ENCODE measurements around the gene TMEM205.
"Not testable (repeated sequence)": the region's sequence is repeated elsewhere in the genome, so short reads cannot be mapped to it uniquely, and the experiment has no call there.

TMEM205 gene

GRCh38 chr19:11340099-11340467 lies 6.0 kb downstream of the TMEM205 start:
- DNase-seq, result not testable (repeated sequence)

- peak in 54 of 56 donors; percentile 17 to 89 (median 78) for DNase-seq
Observed at GRCh38 chr19:11339254-11340098, 6.6 kb downstream of the TMEM205 start, which contains the start of gene RAB3D. RAB3D (minus strand) TSS chr19:11339657; CDS start chr19:11337399, 2,258 bp downstream.

GRCh38 chr19:11338569-11339253 lies 7.4 kb downstream of the TMEM205 start:
- DNase-seq, result peak in 1 of 56 donors; percentile 28

GRCh38 chr19:11338121-11338520 lies 7.9 kb downstream of the TMEM205 start:
- DNase-seq, result no peak

GRCh38 chr19:11337080-11337479 lies 9.0 kb downstream of the TMEM205 start:
- DNase-seq, result no peak

- no peak for DNase-seq
Observed at GRCh38 chr19:11335449-11336146, 10.5 kb downstream of the TMEM205 start.

DNA sequence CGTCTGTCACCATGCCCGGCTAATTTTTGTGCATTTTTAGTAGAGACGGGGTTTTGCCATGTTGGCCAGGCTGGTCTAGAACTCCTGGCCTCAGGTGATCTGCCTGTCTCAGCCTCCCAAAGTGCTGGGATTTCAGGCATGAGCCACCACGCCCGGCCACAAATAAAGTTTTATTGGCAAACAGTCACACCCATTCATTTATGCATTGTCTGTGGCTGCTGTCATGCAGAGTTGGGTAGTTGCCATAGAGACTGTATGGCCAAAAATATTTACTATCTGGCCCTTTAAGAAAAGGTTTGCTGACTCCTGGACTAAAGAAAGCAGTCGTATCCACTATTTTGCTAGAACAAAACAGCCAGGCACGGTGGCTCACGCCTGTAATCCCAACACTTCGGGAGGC lies 12.2 kb downstream of the TMEM205 start:
- DNase-seq, result not testable (repeated sequence)

- no peak for DNase-seq
Observed at GRCh38 chr19:11332822-11333221, 13.2 kb downstream of the TMEM205 start.

- DNase-seq, result no peak
Observed at GRCh38 chr19:11331502-11331901, 14.6 kb downstream of the TMEM205 start.

GRCh38 chr19:11330127-11330526 lies 15.9 kb downstream of the TMEM205 start:
- DNase-seq, result no peak

- no peak for DNase-seq
Observed at GRCh38 chr19:11325544-11325943, 20.5 kb downstream of the TMEM205 start.

- DNase-seq, result peak in 1 of 56 donors; percentile 15
Observed at GRCh38 chr19:11324748-11325389, 21.2 kb downstream of the TMEM205 start.

GRCh38 chr19:11324079-11324661 lies 21.9 kb downstream of the TMEM205 start:
- DNase-seq, result peak in 49 of 56 donors; percentile 5 to 69 (median 42)

DNA sequence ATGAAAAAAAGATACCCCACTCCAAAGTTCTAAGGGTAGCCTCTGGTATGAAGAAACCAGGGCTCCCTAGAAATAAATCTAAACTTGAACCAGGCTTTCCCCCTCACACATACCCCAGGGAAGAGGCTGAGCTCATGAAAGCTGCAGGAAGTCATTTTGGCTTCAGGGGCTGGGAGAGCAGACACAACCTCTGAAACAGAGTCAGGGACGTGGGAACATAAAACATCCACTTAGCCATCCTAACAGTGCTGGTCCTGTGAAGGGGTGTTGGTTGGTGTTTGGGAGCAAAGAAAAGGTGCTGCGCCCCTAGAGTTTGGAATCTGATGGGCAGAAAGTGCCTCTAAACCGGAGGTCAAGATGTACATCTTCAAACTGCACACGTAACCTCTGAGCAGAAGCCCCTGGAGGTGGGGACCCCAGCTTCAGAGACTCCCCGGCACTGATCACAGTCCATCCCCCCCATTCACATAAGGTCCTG lies 22.4 kb downstream of the TMEM205 start:
- no peak for DNase-seq

DNA sequence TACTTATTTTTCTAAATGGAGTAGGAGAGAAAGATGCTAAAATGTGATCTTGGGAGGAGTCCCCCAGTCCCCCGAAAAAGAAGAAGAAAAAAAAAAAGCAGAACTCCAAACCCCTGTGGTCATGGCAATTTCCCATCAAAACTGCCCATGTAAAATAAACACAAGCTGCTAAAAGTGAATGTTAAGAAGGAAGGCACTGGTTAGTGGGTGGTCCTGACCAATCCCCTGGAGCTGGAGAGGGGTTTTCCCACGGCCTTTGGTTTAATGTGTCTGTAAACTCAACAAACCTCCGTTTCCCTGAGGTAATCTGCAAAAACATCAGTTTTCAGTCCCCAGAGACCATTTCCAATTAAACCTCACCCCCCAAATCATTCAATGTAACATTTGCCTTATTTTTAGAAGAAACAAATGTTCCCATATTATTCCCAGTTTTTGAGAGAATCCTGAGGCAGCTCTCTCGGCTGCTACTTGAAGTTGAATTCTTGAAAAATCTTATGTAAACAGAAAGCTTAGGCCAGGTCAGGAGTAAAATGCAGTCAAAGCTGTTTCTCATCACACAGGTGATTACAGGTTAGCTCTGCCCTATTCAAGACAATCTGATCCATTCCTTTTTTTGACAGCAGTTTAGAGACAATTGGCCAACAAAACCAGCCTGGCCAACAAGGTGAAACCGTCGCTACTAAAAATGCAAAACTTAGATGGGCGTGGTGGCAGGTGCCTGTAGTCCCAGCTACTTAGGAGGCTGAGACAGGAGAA lies 23.6 kb downstream of the TMEM205 start:
- no peak for DNase-seq

GRCh38 chr19:11321191-11322126 lies 24.6 kb downstream of the TMEM205 start:
- DNase-seq, result no peak

DNA sequence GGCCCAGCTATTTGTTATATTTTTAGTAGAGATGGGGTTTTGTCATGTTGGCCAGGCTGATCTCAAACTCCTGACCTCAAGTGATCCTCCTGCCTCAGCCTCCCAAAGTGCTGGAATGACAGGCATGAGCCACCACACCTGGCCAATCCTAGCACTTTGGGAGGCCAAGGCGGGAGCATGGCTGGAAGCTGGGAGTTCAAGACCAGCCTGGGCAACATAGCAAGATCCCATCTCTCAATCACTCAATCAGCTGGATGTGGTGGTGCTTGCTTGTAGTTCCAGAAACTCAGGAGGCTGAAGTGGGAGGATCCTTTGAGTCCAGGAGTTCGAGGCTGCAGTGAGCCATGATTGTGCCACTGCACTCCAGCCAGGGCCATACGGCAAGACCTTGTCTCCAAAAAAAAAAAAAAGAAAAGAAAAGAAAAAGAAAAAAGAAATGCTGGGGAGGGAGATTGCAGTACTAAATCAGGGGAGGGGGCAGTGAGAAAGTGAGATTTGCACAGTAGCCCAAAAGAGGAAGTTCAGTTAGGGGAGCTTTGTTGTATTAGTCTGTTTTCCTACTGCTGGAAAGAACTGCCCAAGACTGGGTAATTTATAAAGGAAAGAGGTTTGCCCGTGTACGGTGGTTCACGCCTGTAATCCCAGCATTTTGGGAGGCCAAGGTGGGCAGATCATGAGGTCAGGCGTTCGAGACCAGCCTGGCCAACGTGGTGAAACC lies 25.6 kb downstream of the TMEM205 start:
- DNase-seq, result not testable (repeated sequence)

GRCh38 chr19:11306337-11306736 lies 39.7 kb downstream of the TMEM205 start:
- no peak for DNase-seq
